GM13976 (cell line): ENCODE results near the gene GGTLC3.
"Not testable (repeated sequence)": the region's sequence is repeated elsewhere in the genome, so short reads cannot be mapped to it uniquely, and the experiment has no call there.

ENCODE experiments used
- DNase-seq: peaks from one replicate; pipeline ENCODE4 v3.0.0; 2012; ENCODE audit warnings: low spot score
- in situ Hi-C: fragments of 300-500 bp; cut with MboI; formaldehyde crosslinking; loops from one replicate; pipeline ENCODE4 v1.12.0; 2022; ENCODE audit warnings: low sequenced_read_pairs, mixed read lengths, inconsistent platforms; ENCODE audit not compliant: unreplicated experiment

GGTLC3 gene

GRCh38 chr22:18518061-18518460 lies at the start of gene GGTLC3:
Gene GGTLC3, minus strand, starts transcription at chr22:18518161. Its CDS starts 264 bp downstream, at chr22:18517897.
- DNase-seq, in situ Hi-C loops: not testable (repeated sequence)

GRCh38 chr22:18560099-18560974 lies 42.4 kb upstream of the GGTLC3 start:
- DNase-seq, in situ Hi-C loops: not testable (repeated sequence)

GRCh38 chr22:18558939-18559338 lies 41.0 kb upstream of the GGTLC3 start:
- in situ Hi-C loops, DNase-seq: not testable (repeated sequence)

- DNase-seq, in situ Hi-C loops: not testable (repeated sequence)
Observed at GRCh38 chr22:18558516-18558915, 40.6 kb upstream of the GGTLC3 start.

GRCh38 chr22:18554280-18555256 lies 36.6 kb upstream of the GGTLC3 start:
- in situ Hi-C loops, DNase-seq: not testable (repeated sequence)

- in situ Hi-C loops, DNase-seq: not testable (repeated sequence)
Observed at GRCh38 chr22:18552839-18553597, 35.1 kb upstream of the GGTLC3 start.

GRCh38 chr22:18551046-18551445 lies 33.1 kb upstream of the GGTLC3 start:
- in situ Hi-C loops = not testable (repeated sequence)

GRCh38 chr22:18549458-18550179 lies 31.7 kb upstream of the GGTLC3 start:
- in situ Hi-C loops, DNase-seq: not testable (repeated sequence)

More at GRCh38 chr22:18551046-18551445, 33.1 kb upstream of the GGTLC3 start:
- not testable (repeated sequence) for DNase-seq

- in situ Hi-C loops, DNase-seq: not testable (repeated sequence)
Observed at GRCh38 chr22:18544615-18545014, 26.7 kb upstream of the GGTLC3 start.

- DNase-seq, in situ Hi-C loops: not testable (repeated sequence)
Observed at GRCh38 chr22:18543400-18543799, 25.4 kb upstream of the GGTLC3 start.

- in situ Hi-C loops, DNase-seq: not testable (repeated sequence)
Observed at GRCh38 chr22:18539994-18540393, 22.0 kb upstream of the GGTLC3 start.

- in situ Hi-C loops, DNase-seq: not testable (repeated sequence)
Observed at GRCh38 chr22:18534315-18534714, 16.4 kb upstream of the GGTLC3 start.

- in situ Hi-C loops, DNase-seq: not testable (repeated sequence)
Observed at GRCh38 chr22:18533633-18534032, 15.7 kb upstream of the GGTLC3 start.

- DNase-seq, in situ Hi-C loops: not testable (repeated sequence)
Observed at GRCh38 chr22:18529416-18530145, 11.6 kb upstream of the GGTLC3 start.

GRCh38 chr22:18528597-18529415 lies 10.8 kb upstream of the GGTLC3 start:
- DNase-seq, in situ Hi-C loops: not testable (repeated sequence)
